SK-N-SH (cell line): ENCODE results near the gene TTC39C. TPM values are rescaled to one million over a fixed set of nuclear protein-coding genes. Genes with fewer than 3 reads are reported as not detected.

Experiments used
- CTCF ChIA-PET: fragments of 300-600, 350-600 bp; formaldehyde crosslinking; extraction: SDS; loops from one replicate; lab custom pipeline; 2021; lab: Yijun Ruan, JAX
- POLR2A ChIA-PET: fragments of 350-600 bp; sonication (Branson Sonifier 250); formaldehyde crosslinking; extraction: SDS; loops from one replicate; lab custom pipeline; 2020; ENCODE audit warnings: antibody characterized with exemption, inconsistent platforms; lab: Yijun Ruan, JAX
- DNase-seq: peaks from one replicate; pipeline ENCODE4 v3.0.0; 2012
- H2AFZ ChIP-seq: fragments of 200-600 bp; sonication (generic); 2 replicates; pipeline ENCODE4 v1.8.1; 2016; ENCODE audit warnings: antibody characterized with exemption, mild to moderate bottlenecking, low read depth
- H3F3A ChIP-seq: fragments of 200-600 bp; sonication (generic); replicated peaks from 2 replicates; pipeline ENCODE3; 2016; ENCODE audit warnings: antibody characterized with exemption, mild to moderate bottlenecking; ENCODE audit not compliant: insufficient read depth
- H3K27ac ChIP-seq, 2 experiments: fragments of 200-500 bp in 1 of 2; fragments of 200-600 bp in 1 of 2; sonication (Bioruptor generic) in 1 of 2; sonication (generic), shearing (Covaris generic) in 1 of 2; 2 replicates each; pipeline versions ENCODE4 v1.5.1 to v1.6.1; 2014 to 2016; ENCODE audit warnings: low read depth in 2 of 2, inconsistent platforms in 1 of 2, low read length in 1 of 2, mild to moderate bottlenecking in 1 of 2, mixed read lengths in 1 of 2
- H3K27me3 ChIP-seq: fragments of 200-600 bp; sonication (generic), shearing (Covaris generic); 2 replicates; pipeline ENCODE4 v1.6.1; 2016; ENCODE audit warnings: mixed run types; ENCODE audit not compliant: insufficient read depth
- H3K36me3 ChIP-seq, 2 experiments: fragments of 200-500 bp in 1 of 2; fragments of 200-600 bp in 1 of 2; sonication (Bioruptor generic) in 1 of 2; sonication (generic) in 1 of 2; replicated peaks in 1 of 2; 2 replicates each; pipeline versions ENCODE3 to v1.5.1; 2014 to 2016; ENCODE audit warnings: low read length in 1 of 2, mild to moderate bottlenecking in 1 of 2; ENCODE audit not compliant: insufficient read depth in 2 of 2, control insufficient read depth in 1 of 2
- H3K4me1 ChIP-seq, 2 experiments: fragments of 200-500 bp in 1 of 2; fragments of 200-600 bp in 1 of 2; sonication (Bioruptor generic) in 1 of 2; sonication (generic), shearing (Covaris generic) in 1 of 2; 2 replicates each; pipeline versions ENCODE4 v1.5.1 to v1.6.1; 2014 to 2016; ENCODE audit warnings: low read depth in 1 of 2, low read length in 1 of 2, mixed run types in 1 of 2; ENCODE audit not compliant: insufficient read depth in 2 of 2, control insufficient read depth in 1 of 2
- H3K4me2 ChIP-seq: fragments of 200-600 bp; sonication (generic), shearing (Covaris generic); 2 replicates; pipeline ENCODE4 v1.6.1; 2017; ENCODE audit warnings: mixed run types
- H3K4me3 ChIP-seq, 2 experiments: fragments of 200-500 bp in 1 of 2; fragments of 200-600 bp in 1 of 2; sonication (Bioruptor generic) in 1 of 2; sonication (generic), shearing (Covaris generic) in 1 of 2; 2 replicates each; pipeline versions ENCODE4 v1.5.1 to v1.8.1; 2014 to 2016; ENCODE audit warnings: low read depth in 2 of 2, inconsistent platforms in 1 of 2, low read length in 1 of 2, mild to moderate bottlenecking in 1 of 2, mixed read lengths in 1 of 2, moderate library complexity in 1 of 2
- H3K79me2 ChIP-seq: fragments of 200-600 bp; sonication (generic); 2 replicates; pipeline ENCODE4 v1.8.1; 2017; ENCODE audit warnings: mild to moderate bottlenecking; ENCODE audit not compliant: insufficient read depth
- H3K9ac ChIP-seq: fragments of 200-600 bp; sonication (generic); 2 replicates; pipeline ENCODE4 v1.6.1; 2017; ENCODE audit warnings: mixed run types
- H3K9me2 ChIP-seq: fragments of 200-600 bp; sonication (generic); 2 replicates; pipeline ENCODE4 v1.6.1; 2017; ENCODE audit warnings: mixed run types
- H3K9me3 ChIP-seq: fragments of 200-600 bp; sonication (generic); 2 replicates; pipeline ENCODE4 v1.6.1; 2017; ENCODE audit warnings: mixed run types, mild to moderate bottlenecking, moderate library complexity
- H4K20me1 ChIP-seq: fragments of 200-600 bp; sonication (generic); 2 replicates; pipeline ENCODE4 v1.6.1; 2017; ENCODE audit warnings: mild to moderate bottlenecking, mixed run types; ENCODE audit not compliant: insufficient read depth
- CTCF ChIP-seq: fragments of 200-600 bp; sonication (generic); IDR thresholded peaks from 2 replicates; pipeline ENCODE4 v1.6.1; 2017; ENCODE audit warnings: antibody characterized with exemption, mild to moderate bottlenecking, moderate library complexity
- EP300 ChIP-seq, 2 experiments: IDR thresholded peaks; 2 replicates each; pipeline versions ENCODE4 v1.4.0 to v1.6.1; 2012; ENCODE audit warnings: borderline replicate concordance in 1 of 2, low read depth in 1 of 2, low read length in 1 of 2
- FOXJ3 ChIP-seq: sonication (generic); formaldehyde crosslinking; IDR thresholded peaks from 2 replicates; pipeline ENCODE4 v1.5.1; 2020; ENCODE audit warnings: mild to moderate bottlenecking, missing genetic modification reagents
- NFIC ChIP-seq: IDR thresholded peaks from 2 replicates; pipeline ENCODE4 v1.4.0; 2012; ENCODE audit warnings: borderline replicate concordance
- RAD21 ChIP-seq: IDR thresholded peaks from 2 replicates; pipeline ENCODE4 v1.6.1; 2012; ENCODE audit warnings: mild to moderate bottlenecking, low read length
- RCOR1 ChIP-seq: fragments of 150-350 bp; IDR thresholded peaks from 2 replicates; pipeline ENCODE4 v1.6.1; 2017; ENCODE audit warnings: antibody characterized with exemption, low read length
- RFX5 ChIP-seq: IDR thresholded peaks from 2 replicates; pipeline ENCODE4 v1.6.1; 2012; ENCODE audit warnings: mild to moderate bottlenecking, improper control_type of control experiment, low read length
- RXRA ChIP-seq: IDR thresholded peaks from 2 replicates; pipeline ENCODE4 v1.4.0; 2012; ENCODE audit warnings: low read depth, mild to moderate bottlenecking, borderline replicate concordance
- TEAD4 ChIP-seq: IDR thresholded peaks from 2 replicates; pipeline ENCODE4 v1.4.0; 2012; ENCODE audit warnings: mild to moderate bottlenecking, borderline replicate concordance; ENCODE audit not compliant: insufficient read depth
- YY1 ChIP-seq: IDR thresholded peaks from 2 replicates; pipeline ENCODE4 v1.4.0; 2012; ENCODE audit warnings: low read depth, mild to moderate bottlenecking
- WGBS: methylation state at CpG from one replicate; pipeline ENCODE4 v1.1.6; 2017; ENCODE audit warnings: low lambda C conversion rate; 5-methylcytosine and 5-hydroxymethylcytosine counted together
- polyA plus RNA-seq, 3 experiments: library from polyadenylated mRNA; depleted of rRNA; stranded (reverse); fragments of >200 nt; gene quantifications; 2 replicates each; pipeline ENCODE4 v1.2.3, GENCODE V29; 2012
- TF ChIP-seq, protein P1 (sequence below): IDR thresholded peaks from 2 replicates; pipeline ENCODE4 v1.6.1; 2012; ENCODE audit warnings: mild to moderate bottlenecking, low read depth, low read length, moderate library complexity
- TF ChIP-seq, protein P2 (sequence below): fragments of 150-350 bp; IDR thresholded peaks from 2 replicates; pipeline ENCODE4 v1.6.1; 2017; ENCODE audit warnings: antibody characterized with exemption, low read length, low read depth, borderline replicate concordance

Gene TTC39C
- polyA plus RNA-seq, 1 of the 3 experiments (the other 2 are of a cell fraction), result 8.6 TPM

GRCh38 chr18:24126155-24126961 lies 111.8 kb downstream of the TTC39C start:
- H3K4me1 ChIP-seq, result no peaks in the 10 kb centered on the region
- peaks cover 0 to 18% of the 10 kb centered on the region in 2 experiments for H3K36me3 ChIP-seq
- H2AFZ ChIP-seq, result no peak overlapping the region
- CTCF ChIA-PET, result interaction anchor here (1.0 to 1.5 kb wide), 2 partner anchors 22 to 208 kb away, joined by 3 read pairs; no protein-coding TSS in a partner anchor
- TF ChIP-seq, protein P1, sequence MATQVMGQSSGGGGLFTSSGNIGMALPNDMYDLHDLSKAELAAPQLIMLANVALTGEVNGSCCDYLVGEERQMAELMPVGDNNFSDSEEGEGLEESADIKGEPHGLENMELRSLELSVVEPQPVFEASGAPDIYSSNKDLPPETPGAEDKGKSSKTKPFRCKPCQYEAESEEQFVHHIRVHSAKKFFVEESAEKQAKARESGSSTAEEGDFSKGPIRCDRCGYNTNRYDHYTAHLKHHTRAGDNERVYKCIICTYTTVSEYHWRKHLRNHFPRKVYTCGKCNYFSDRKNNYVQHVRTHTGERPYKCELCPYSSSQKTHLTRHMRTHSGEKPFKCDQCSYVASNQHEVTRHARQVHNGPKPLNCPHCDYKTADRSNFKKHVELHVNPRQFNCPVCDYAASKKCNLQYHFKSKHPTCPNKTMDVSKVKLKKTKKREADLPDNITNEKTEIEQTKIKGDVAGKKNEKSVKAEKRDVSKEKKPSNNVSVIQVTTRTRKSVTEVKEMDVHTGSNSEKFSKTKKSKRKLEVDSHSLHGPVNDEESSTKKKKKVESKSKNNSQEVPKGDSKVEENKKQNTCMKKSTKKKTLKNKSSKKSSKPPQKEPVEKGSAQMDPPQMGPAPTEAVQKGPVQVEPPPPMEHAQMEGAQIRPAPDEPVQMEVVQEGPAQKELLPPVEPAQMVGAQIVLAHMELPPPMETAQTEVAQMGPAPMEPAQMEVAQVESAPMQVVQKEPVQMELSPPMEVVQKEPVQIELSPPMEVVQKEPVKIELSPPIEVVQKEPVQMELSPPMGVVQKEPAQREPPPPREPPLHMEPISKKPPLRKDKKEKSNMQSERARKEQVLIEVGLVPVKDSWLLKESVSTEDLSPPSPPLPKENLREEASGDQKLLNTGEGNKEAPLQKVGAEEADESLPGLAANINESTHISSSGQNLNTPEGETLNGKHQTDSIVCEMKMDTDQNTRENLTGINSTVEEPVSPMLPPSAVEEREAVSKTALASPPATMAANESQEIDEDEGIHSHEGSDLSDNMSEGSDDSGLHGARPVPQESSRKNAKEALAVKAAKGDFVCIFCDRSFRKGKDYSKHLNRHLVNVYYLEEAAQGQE, result no peak
- no peak for TF ChIP-seq NFIC
- no peak for TF ChIP-seq EP300 (IDR thresholded peaks at IDR 0.05; ENCODE audit: borderline replicate concordance in 1 of 2, low read depth in 1 of 2, low read length in 1 of 2)
- TF ChIP-seq TEAD4, result no peak
- no peak for TF ChIP-seq CTCF
- TF ChIP-seq RFX5, result no peak
- no peak for TF ChIP-seq RCOR1
- 83% methylated on average over 3 of the region's 3 CpGs for WGBS
- no peaks in the 10 kb centered on the region for H3K9me2 ChIP-seq
- no peak for DNase-seq
- H4K20me1 ChIP-seq, result no peaks in the 10 kb centered on the region
- no peak overlapping the region for H3K4me2 ChIP-seq
- H3K9me3 ChIP-seq, result no peaks in the 10 kb centered on the region
- H3K27ac ChIP-seq, result no peak overlapping the region
- H3K79me2 ChIP-seq, result no peaks in the 10 kb centered on the region
- H3K4me3 ChIP-seq, result no peak overlapping the region
- no peaks in the 10 kb centered on the region for H3F3A ChIP-seq
- H3K9ac ChIP-seq, result no peak overlapping the region
- H3K27me3 ChIP-seq, result no peaks in the 10 kb centered on the region
- POLR2A ChIA-PET, result no interaction called here

DNA sequence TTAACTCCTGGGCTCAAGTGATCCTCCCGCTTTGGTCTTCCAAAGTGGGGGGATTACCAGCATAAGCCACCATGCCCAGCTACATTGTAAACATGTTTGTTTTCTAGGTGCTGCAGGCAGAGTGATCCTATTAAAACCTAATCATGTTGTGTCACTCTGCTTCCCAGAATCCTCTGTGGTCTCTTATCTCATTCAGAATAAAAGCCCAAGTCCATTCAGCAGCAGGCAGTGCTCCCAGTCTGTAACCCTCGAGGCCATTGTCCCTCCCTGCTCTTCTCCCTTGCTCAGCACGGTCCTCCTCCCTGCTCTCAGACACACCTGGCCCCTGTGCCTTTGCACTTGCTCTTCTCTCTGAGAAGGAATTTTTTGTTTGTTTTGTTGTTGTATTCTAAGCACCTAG lies 113.2 kb downstream of the TTC39C start:
- Histone ChIP-seq H3K27ac (no peak overlapping the region), H3K79me2 (no peaks in the 10 kb centered on the region), H2AFZ (no peak overlapping the region), H3K9me2 (no peaks in the 10 kb centered on the region), H3K4me2 (no peak overlapping the region), H3K9ac (no peak overlapping the region), H3F3A (peaks cover 1% of the 10 kb centered on the region), H3K27me3 (no peaks in the 10 kb centered on the region), H3K4me3 (no peak overlapping the region), H4K20me1 (no peaks in the 10 kb centered on the region), H3K9me3 (no peaks in the 10 kb centered on the region), H3K36me3 (peaks cover 2 to 25% of the 10 kb centered on the region in 2 experiments), H3K4me1 (no peaks in the 10 kb centered on the region)
- TF ChIP-seq, protein P2, sequence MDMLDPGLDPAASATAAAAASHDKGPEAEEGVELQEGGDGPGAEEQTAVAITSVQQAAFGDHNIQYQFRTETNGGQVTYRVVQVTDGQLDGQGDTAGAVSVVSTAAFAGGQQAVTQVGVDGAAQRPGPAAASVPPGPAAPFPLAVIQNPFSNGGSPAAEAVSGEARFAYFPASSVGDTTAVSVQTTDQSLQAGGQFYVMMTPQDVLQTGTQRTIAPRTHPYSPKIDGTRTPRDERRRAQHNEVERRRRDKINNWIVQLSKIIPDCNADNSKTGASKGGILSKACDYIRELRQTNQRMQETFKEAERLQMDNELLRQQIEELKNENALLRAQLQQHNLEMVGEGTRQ, result no peak
- no peak for TF ChIP-seq RAD21
- no peak for TF ChIP-seq YY1
- no peak for TF ChIP-seq NFIC
- TF ChIP-seq FOXJ3, result no peak
- TF ChIP-seq RXRA, result no peak
- no peak for DNase-seq
- WGBS, result 69% methylated on average over 3 of the region's 3 CpGs
- ChIA-PET POLR2A (no interaction called here), CTCF (interaction anchor here (0.7 to 1.5 kb wide), 4 partner anchors 8 to 209 kb away, joined by 3 to 4 read pairs (median 4); no protein-coding TSS in a partner anchor)
